COLO668 (cell line): ENCODE measurements around the gene AIF1L.
"Not testable (repeated sequence)": the region's sequence is repeated elsewhere in the genome, so short reads cannot be mapped to it uniquely, and the experiment has no call there.

ENCODE experiments used
- DNase-seq: peaks from one replicate; lab custom pipeline; 2025; ENCODE audit not compliant: unreplicated experiment; lab: John Stamatoyannopoulos, UW

The AIF1L gene

GRCh38 chr9:131117762-131118145 is 21.4 kb downstream of the AIF1L start:
- DNase-seq, result no peak

- DNase-seq, result no peak
Measured at GRCh38 chr9:131119600-131119999, 23.3 kb downstream of the AIF1L start.

- DNase-seq, result no peak
Measured at GRCh38 chr9:131120620-131121228, 24.4 kb downstream of the AIF1L start.

- DNase-seq, result no peak
Measured at GRCh38 chr9:131121346-131121745, 25.0 kb downstream of the AIF1L start.

GRCh38 chr9:131122158-131122557 is 25.8 kb downstream of the AIF1L start:
- DNase-seq, result no peak

GRCh38 chr9:131125038-131125287 is 28.6 kb downstream of the AIF1L start:
- no peak for DNase-seq

- peak; percentile 99 for DNase-seq
Measured at GRCh38 chr9:131125288-131126058, 29.1 kb downstream of the AIF1L start, which contains the start of gene NUP214. Gene NUP214, plus strand, starts transcription at chr9:131125586. Its CDS starts 119 bp downstream, at chr9:131125705.

- no peak for DNase-seq
Measured at GRCh38 chr9:131126059-131126426, 29.7 kb downstream of the AIF1L start.

- DNase-seq, result no peak
Measured at GRCh38 chr9:131129183-131129582, 32.9 kb downstream of the AIF1L start.

- no peak for DNase-seq
Measured at GRCh38 chr9:131138676-131139075, 42.3 kb downstream of the AIF1L start.

GRCh38 chr9:131140112-131140511 is 43.8 kb downstream of the AIF1L start:
- DNase-seq, result no peak

- no peak for DNase-seq
Measured at GRCh38 chr9:131140550-131140949, 44.2 kb downstream of the AIF1L start.

GRCh38 chr9:131142160-131142559 is 45.8 kb downstream of the AIF1L start:
- no peak for DNase-seq

- DNase-seq, result no peak
Measured at GRCh38 chr9:131144201-131144600, 47.9 kb downstream of the AIF1L start.

- no peak for DNase-seq
Measured at GRCh38 chr9:131145245-131145644, 48.9 kb downstream of the AIF1L start.

GRCh38 chr9:131146186-131146585 is 49.9 kb downstream of the AIF1L start:
- no peak for DNase-seq

GRCh38 chr9:131148276-131148675 is 51.9 kb downstream of the AIF1L start:
- DNase-seq, result no peak

- no peak for DNase-seq
Measured at GRCh38 chr9:131148966-131149687, 52.8 kb downstream of the AIF1L start.

- DNase-seq, result no peak
Measured at GRCh38 chr9:131149688-131150053, 53.3 kb downstream of the AIF1L start.

GRCh38 chr9:131153595-131153994 is 57.3 kb downstream of the AIF1L start:
- no peak for DNase-seq

GRCh38 chr9:131158673-131159072 is 62.3 kb downstream of the AIF1L start:
- not testable (repeated sequence) for DNase-seq

GRCh38 chr9:131160416-131161112 is 64.2 kb downstream of the AIF1L start:
- DNase-seq, result no peak
